AG04450 (cell line): ENCODE measurements around the gene FOS. TPM values are rescaled to one million over a fixed set of nuclear protein-coding genes. Genes with fewer than 3 reads are reported as not detected.

Source experiments
- CTCF ChIA-PET: fragments of 300-600, 350-600 bp; formaldehyde crosslinking; extraction: SDS; loops from one replicate; lab custom pipeline; 2022; ENCODE audit warnings: antibody characterized with exemption, inconsistent platforms; lab: Charles Lee
- POLR2A ChIA-PET: fragments of 350-600 bp; formaldehyde crosslinking; extraction: SDS; loops from one replicate; lab custom pipeline; 2021; ENCODE audit warnings: antibody characterized with exemption, inconsistent platforms; lab: Yijun Ruan, JAX
- DNase-seq: peaks from one replicate; pipeline ENCODE4 v3.0.0-alpha.2; 2011; ENCODE audit warnings: low read depth, low spot score
- H3K27ac ChIP-seq: one replicate; pipeline ENCODE4 v1.5.1; 2012; ENCODE audit warnings: low read depth, low read length, control low read depth
- H3K27me3 ChIP-seq: one replicate; pipeline ENCODE4 v1.6.0; 2012; ENCODE audit warnings: low read length; ENCODE audit not compliant: control insufficient read depth, insufficient read depth
- H3K4me3 ChIP-seq: 2 replicates; pipeline ENCODE4 v1.5.1; 2011; ENCODE audit warnings: mild to moderate bottlenecking, low read depth, low read length, control low read depth
- H3K9me3 ChIP-seq: 2 replicates; pipeline ENCODE4 v1.5.1; 2012; ENCODE audit warnings: low read length; ENCODE audit not compliant: control insufficient read depth, insufficient read depth
- CTCF ChIP-seq: IDR thresholded peaks from 2 replicates; pipeline ENCODE4 v1.5.1; 2011; ENCODE audit warnings: low read depth, low read length, control low read depth, inconsistent platforms
- polyA plus RNA-seq: library from polyadenylated mRNA; depleted of rRNA; stranded (reverse); fragments of >200 nt; gene quantifications from 2 replicates; pipeline ENCODE4 v1.2.3, GENCODE V29; 2011

Gene FOS
- polyA plus RNA-seq, 1 experiment = 30.6 TPM

DNA sequence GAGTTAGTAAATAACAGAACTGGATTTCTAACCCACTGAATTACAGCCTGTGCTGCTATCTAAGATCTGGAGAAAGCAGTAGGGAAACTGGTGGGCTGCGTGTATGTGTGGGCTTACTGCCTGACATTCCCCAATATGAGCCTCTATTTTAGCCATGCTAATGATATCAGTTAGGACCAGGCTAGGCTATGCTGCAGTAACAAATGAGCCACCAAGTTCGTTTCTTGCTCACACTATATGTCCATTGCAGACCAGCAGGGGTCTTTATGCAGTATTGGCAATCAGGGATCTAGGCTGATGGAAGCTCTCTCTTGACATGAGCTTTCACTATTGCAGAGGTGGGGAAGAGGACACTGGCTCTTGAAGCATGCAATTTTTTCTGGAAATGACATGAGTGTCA, 40.4 kb downstream of the FOS start:
- TF ChIP-seq CTCF = no peak
- CTCF ChIA-PET = interaction anchor here (1.0 kb wide), 1 partner anchor 243 kb away, joined by 3 read pairs; no protein-coding TSS in a partner anchor
- no peaks in the 10 kb centered on the region for H3K9me3 ChIP-seq
- H3K4me3 ChIP-seq = no peak overlapping the region
- POLR2A ChIA-PET = no interaction called here
- H3K27ac ChIP-seq = no peak overlapping the region
- peaks cover 24% of the 10 kb centered on the region for H3K27me3 ChIP-seq
- DNase-seq = no peak

GRCh38 chr14:75320196-75320595, 41.6 kb downstream of the FOS start:
- ChIA-PET POLR2A (no interaction called here), CTCF (interaction anchor here (1.0 kb wide), 1 partner anchor 241 kb away, joined by 3 read pairs; no protein-coding TSS in a partner anchor)
- Histone ChIP-seq H3K9me3 (no peaks in the 10 kb centered on the region), H3K4me3 (no peak overlapping the region), H3K27ac (no peak overlapping the region), H3K27me3 (peaks cover 31% of the 10 kb centered on the region)
- DNase-seq = no peak
- no peak for TF ChIP-seq CTCF

GRCh38 chr14:75322746-75323145, 44.1 kb downstream of the FOS start:
- ChIA-PET CTCF (no interaction called here), POLR2A (no interaction called here)
- TF ChIP-seq CTCF = no peak
- H3K27me3 ChIP-seq = peaks cover 27% of the 10 kb centered on the region
- no peak for DNase-seq
- H3K9me3 ChIP-seq = no peaks in the 10 kb centered on the region
- H3K27ac ChIP-seq = no peak overlapping the region
- H3K4me3 ChIP-seq = no peak overlapping the region

DNA sequence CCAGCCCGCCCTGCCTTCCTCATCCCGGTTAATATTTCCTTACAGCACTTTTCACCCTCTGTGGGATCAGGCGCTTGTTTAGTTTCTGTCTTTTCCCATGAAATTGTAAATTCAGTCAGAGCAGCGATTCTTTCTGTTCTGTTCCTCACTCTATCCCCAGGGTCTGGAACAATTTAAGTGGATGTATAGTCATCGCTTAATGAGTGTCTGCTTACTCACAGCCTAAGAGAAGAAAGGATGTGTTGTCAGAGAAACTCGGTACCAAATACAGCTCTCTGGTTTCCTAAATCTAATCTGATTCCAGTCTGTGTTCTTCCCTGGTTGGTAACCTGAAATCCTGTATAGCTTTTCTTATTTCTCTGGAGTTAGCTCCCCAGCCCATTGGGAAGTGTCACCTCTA, 44.9 kb downstream of the FOS start:
- no peak for TF ChIP-seq CTCF
- H3K4me3 ChIP-seq = no peak overlapping the region
- no peaks in the 10 kb centered on the region for H3K9me3 ChIP-seq
- peaks cover 29% of the 10 kb centered on the region for H3K27me3 ChIP-seq
- CTCF ChIA-PET = no interaction called here
- H3K27ac ChIP-seq = no peak overlapping the region
- POLR2A ChIA-PET = no interaction called here
- no peak for DNase-seq

DNA sequence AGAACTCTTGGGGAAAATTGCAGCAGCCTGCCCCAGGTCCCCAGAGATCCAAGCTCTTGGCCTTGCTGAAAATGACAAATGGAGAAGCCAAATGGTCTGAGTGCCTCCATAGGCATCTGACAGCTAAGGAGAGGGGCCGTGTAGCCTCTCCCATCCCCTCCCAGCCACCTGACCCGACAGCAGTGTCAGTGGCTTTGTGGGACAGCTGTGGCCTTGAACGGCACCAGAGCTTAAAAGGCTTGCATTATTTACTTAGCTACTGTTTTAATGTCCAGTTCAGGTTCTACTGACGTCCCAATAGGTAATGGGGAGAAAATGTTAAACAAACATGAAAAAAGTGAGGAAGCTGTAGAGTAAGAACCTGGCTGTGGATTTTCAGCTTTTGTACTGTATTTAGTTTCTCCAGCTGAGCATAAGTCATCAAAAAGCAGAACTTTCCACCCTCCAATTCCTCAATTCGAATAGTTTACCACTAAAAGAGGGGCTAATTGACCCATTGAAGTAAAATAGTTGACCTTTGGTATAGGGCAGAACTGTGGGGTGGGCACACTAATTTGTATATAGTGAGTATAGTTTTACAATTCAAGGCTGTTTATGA, 50.0 kb downstream of the FOS start:
- ChIA-PET POLR2A (no interaction called here), CTCF (interaction anchor here (2.3 kb wide), 1 partner anchor 160 kb away, joined by 9 read pairs; no protein-coding TSS in a partner anchor)
- no peak overlapping the region for H3K27ac ChIP-seq

More for the DNA sequence above, 50.0 kb downstream of the FOS start:
- peaks cover 17% of the 10 kb centered on the region for H3K27me3 ChIP-seq
- no peaks in the 10 kb centered on the region for H3K9me3 ChIP-seq
- H3K4me3 ChIP-seq = no peak overlapping the region
- no peak for DNase-seq
- no peak for TF ChIP-seq CTCF
